Panc1 (cell line): ENCODE data around the gene LYST. TPM values are rescaled to one million over a fixed set of nuclear protein-coding genes. Genes with fewer than 3 reads are reported as not detected.
A peak's percentile ranks its signal among the peaks of the same experiment; 100 is the strongest.

ENCODE experiments used
- ATAC-seq: fragments of 200-7000 bp; cut with Tn5 transposase; 2 replicates; pipeline ENCODE4 v1.9.1; 2020; ENCODE audit warnings: mild to moderate bottlenecking, moderate library complexity
- BruUV-seq: library from RNA; stranded (reverse); fragments of 400-500 nt; replicated peaks from 2 replicates; lab custom pipeline; 2021; lab: Mats Ljungman, UMichigan
- CTCF ChIA-PET: fragments of 300-600 bp; sonication (Branson Sonifier 250); formaldehyde crosslinking; loops from one replicate; lab custom pipeline; 2022; ENCODE audit warnings: antibody characterized with exemption; lab: Charles Lee
- POLR2A ChIA-PET: fragments of 300-600 bp; sonication (Branson Sonifier 250); formaldehyde crosslinking; loops from one replicate; lab custom pipeline; 2022; ENCODE audit warnings: antibody characterized with exemption; lab: Charles Lee
- DNase-seq: peaks from one replicate; pipeline ENCODE4 v3.0.0-alpha.2; 2010; ENCODE audit warnings: low read depth, low spot score
- H3K27ac ChIP-seq: 2 replicates; pipeline ENCODE4 v1.5.1; 2011; ENCODE audit warnings: mild to moderate bottlenecking, low read length, inconsistent platforms
- H3K27me3 ChIP-seq: fragments of 200-500 bp; sonication (Bioruptor generic); 2 replicates; pipeline ENCODE4 v1.6.0; 2014; ENCODE audit warnings: low read length, inconsistent platforms; ENCODE audit not compliant: control insufficient read depth, insufficient read depth
- H3K36me3 ChIP-seq: fragments of 200-500 bp; sonication (Bioruptor generic); 2 replicates; pipeline ENCODE4 v1.5.1; 2014; ENCODE audit warnings: inconsistent platforms, mild to moderate bottlenecking, low read length, moderate library complexity; ENCODE audit not compliant: control insufficient read depth, insufficient read depth
- H3K4me1 ChIP-seq: 2 replicates; pipeline ENCODE4 v1.5.1; 2011; ENCODE audit warnings: inconsistent platforms, mild to moderate bottlenecking, low read length, moderate library complexity; ENCODE audit not compliant: control insufficient read depth, insufficient read depth
- H3K4me3 ChIP-seq, 2 experiments: 2 replicates each; pipeline ENCODE4 v1.5.1; 2011 to 2012; ENCODE audit warnings: low read depth in 2 of 2, low read length in 2 of 2, mild to moderate bottlenecking in 2 of 2, inconsistent platforms in 1 of 2, moderate library complexity in 1 of 2
- H3K9me3 ChIP-seq: fragments of 200-500 bp; sonication (Bioruptor generic); 2 replicates; pipeline ENCODE4 v1.5.1; 2014; ENCODE audit warnings: low read depth, mild to moderate bottlenecking, inconsistent platforms, low read length, moderate library complexity; ENCODE audit not compliant: control insufficient read depth, insufficient read depth
- CTCF ChIP-seq: fragments of 450-650 bp; IDR thresholded peaks from 2 replicates; pipeline ENCODE4 v1.5.1; 2017; ENCODE audit warnings: mild to moderate bottlenecking
- POLR2AphosphoS5 ChIP-seq: IDR thresholded peaks from 2 replicates; pipeline ENCODE4 v1.6.1; 2012; ENCODE audit warnings: mild to moderate bottlenecking, low read depth, low read length, moderate library complexity
- REST ChIP-seq, 2 experiments: IDR thresholded peaks; 2 replicates each; pipeline ENCODE4 v1.6.1; 2011 to 2012; ENCODE audit warnings: low read depth in 2 of 2, control low read depth in 1 of 2, low read length in 1 of 2, mild to moderate bottlenecking in 1 of 2, moderate library complexity in 1 of 2; ENCODE audit not compliant: insufficient read depth in 1 of 2
- SIN3A ChIP-seq: IDR thresholded peaks from 2 replicates; pipeline ENCODE4 v1.6.1; 2012; ENCODE audit warnings: low read depth, mild to moderate bottlenecking, low read length, moderate library complexity, borderline replicate concordance; ENCODE audit not compliant: insufficient read depth
- TCF7L2 ChIP-seq: IDR thresholded peaks from 2 replicates; pipeline ENCODE4 v1.6.1; 2011; ENCODE audit warnings: mild to moderate bottlenecking, low read depth, low read length, inconsistent platforms
- in situ Hi-C: cut with HindIII; loops from 2 replicates; pipeline ENCODE4 v1.10.0; 2016; ENCODE audit warnings: low sequenced_read_pairs, low pct_unique_long_range_greater_than_20kb
- intact Hi-C: fragments of 100-400 bp; cut with micrococcal nuclease; formaldehyde crosslinking; loops from one replicate; pipeline ENCODE4 v1.10.0; 2022; ENCODE audit not compliant: unreplicated experiment
- total RNA-seq: library from RNA; stranded (reverse); gene quantifications from one replicate; pipeline ENCODE4 v1.2.1, GENCODE V29; 2021; ENCODE audit not compliant: unreplicated experiment

LYST gene
- total RNA-seq, 1 experiment from 2014 or later = 75.2 TPM

- Histone ChIP-seq H3K27me3 (no peaks in the 10 kb centered on the region), H3K36me3 (peaks cover 49% of the 10 kb centered on the region), H3K4me1 (no peaks in the 10 kb centered on the region), H3K9me3 (no peaks in the 10 kb centered on the region), H3K27ac (no peak overlapping the region), H3K4me3 (no peak overlapping the region)
- no peak for DNase-seq
- ChIA-PET CTCF (no interaction called here), POLR2A (no interaction called here)
- TF ChIP-seq POLR2AphosphoS5 = no peak
- BruUV-seq = no TSS peak
- intact Hi-C loops = no loop called here
- ATAC-seq = no peak
- in situ Hi-C loops = no loop called here
Observed at GRCh38 chr1:235741294-235741693, 125.4 kb downstream of the LYST start.

- Histone ChIP-seq H3K9me3 (no peaks in the 10 kb centered on the region), H3K27me3 (no peaks in the 10 kb centered on the region), H3K27ac (no peak overlapping the region), H3K4me1 (no peaks in the 10 kb centered on the region), H3K36me3 (peaks cover 39% of the 10 kb centered on the region), H3K4me3 (no peak overlapping the region)
- DNase-seq = no peak
- intact Hi-C loops (no loop called here), in situ Hi-C loops (no loop called here)
- BruUV-seq = no TSS peak
- CTCF ChIA-PET = interaction anchor here (0.7 kb wide), 2 partner anchors 118 to 128 kb away, joined by 4 to 7 read pairs; no protein-coding TSS in a partner anchor
- TF ChIP-seq SIN3A (no peak), CTCF (no peak), TCF7L2 (no peak), REST (IDR thresholded peaks at IDR 0.05; ENCODE audit: insufficient read depth in 1 of 2, low read depth in 2 of 2, low read length in 1 of 2) (no peak), POLR2AphosphoS5 (no peak)
- no peak for ATAC-seq
- POLR2A ChIA-PET = no interaction called here
Observed at GRCh38 chr1:235739631-235740030, 127.1 kb downstream of the LYST start.

GRCh38 chr1:235739124-235739523 lies 127.6 kb downstream of the LYST start:
- H3K9me3 ChIP-seq = no peaks in the 10 kb centered on the region
- H3K27me3 ChIP-seq = no peaks in the 10 kb centered on the region
- CTCF ChIA-PET = interaction anchor here (0.7 kb wide), 2 partner anchors 118 to 128 kb away, joined by 4 to 7 read pairs; no protein-coding TSS in a partner anchor
- no peak overlapping the region for H3K4me3 ChIP-seq
- no peak for TF ChIP-seq TCF7L2
- BruUV-seq = no TSS peak
- H3K27ac ChIP-seq = no peak overlapping the region
- POLR2A ChIA-PET = no interaction called here
- intact Hi-C loops (no loop called here), in situ Hi-C loops (no loop called here)
- ATAC-seq (peak; percentile 72), DNase-seq (peak; percentile 33)
- H3K36me3 ChIP-seq = peaks cover 41% of the 10 kb centered on the region
- H3K4me1 ChIP-seq = no peaks in the 10 kb centered on the region
